ENCODE results near the gene SOX6. TPM values are rescaled to one million over a fixed set of nuclear protein-coding genes. Genes with fewer than 3 reads are reported as not detected.

The SOX6 gene
- polyA plus RNA-seq, 1 of the 3 experiments (the other 2 are of a cell fraction), result 0.03 TPM

DNA sequence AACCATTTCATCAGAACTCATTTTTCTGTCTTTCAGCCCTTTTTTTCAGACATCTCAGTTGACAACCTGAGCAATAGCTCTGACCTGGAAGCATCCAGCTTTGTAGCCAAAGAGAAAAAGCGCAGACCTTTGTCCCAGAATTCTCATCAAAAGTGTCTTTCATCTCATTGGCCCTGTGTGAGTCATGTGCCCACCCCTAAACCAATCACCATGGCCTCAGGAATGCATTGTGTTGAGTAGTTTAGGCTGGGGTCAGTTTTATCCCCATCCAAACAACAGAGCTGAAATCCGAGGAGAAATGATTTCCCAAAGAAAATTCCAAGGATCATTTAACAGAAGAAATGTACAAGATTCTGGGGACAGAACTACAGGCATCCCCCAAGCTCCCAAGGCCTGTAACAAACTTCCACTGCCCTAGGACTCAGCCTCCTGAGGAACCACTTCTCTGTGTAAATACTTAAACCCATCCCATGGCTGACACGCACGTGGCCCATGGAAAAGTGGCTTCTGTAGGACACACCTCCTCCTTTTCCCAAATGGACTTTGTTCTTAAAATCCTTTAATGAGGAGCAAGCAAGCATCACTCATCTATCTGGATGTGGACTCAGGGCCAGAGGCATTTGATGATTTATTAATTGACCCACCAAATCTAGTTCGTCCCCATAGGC, 429.0 kb downstream of the SOX6 start:
- Histone ChIP-seq H3K27ac (ENCODE audit: low read depth in 2 of 2, low read length in 1 of 2) (no peak overlapping the region), H3F3A (replicated peaks; ENCODE audit: insufficient read depth) (no peaks in the 10 kb centered on the region), H3K4me3 (ENCODE audit: low read depth in 2 of 2, low read length in 1 of 2) (no peak overlapping the region), H3K4me2 (no peak overlapping the region), H3K79me2 (ENCODE audit: insufficient read depth) (no peaks in the 10 kb centered on the region), H3K27me3 (ENCODE audit: insufficient read depth) (no peaks in the 10 kb centered on the region), H4K20me1 (ENCODE audit: insufficient read depth) (no peaks in the 10 kb centered on the region), H3K36me3 (replicated peaks in 1 of 2; ENCODE audit: control insufficient read depth in 1 of 2, insufficient read depth in 2 of 2, low read length in 1 of 2) (no peaks in the 10 kb centered on the region), H2AFZ (ENCODE audit: low read depth) (no peak overlapping the region), H3K9me3 (no peaks in the 10 kb centered on the region), H3K9me2 (no peaks in the 10 kb centered on the region), H3K4me1 (ENCODE audit: control insufficient read depth in 1 of 2, insufficient read depth in 2 of 2, low read depth in 1 of 2, low read length in 1 of 2) (no peaks in the 10 kb centered on the region; a peak in 1 of 4 replicates), H3K9ac (no peak overlapping the region)
- WGBS (ENCODE audit: low lambda C conversion rate), result 35% methylated on average over 5 of the region's 5 CpGs
- POLR2A ChIA-PET, result no interaction called here
- CTCF ChIA-PET, result interaction anchor here (0.9 to 1.3 kb wide), 2 partner anchors 8 to 101 kb away, joined by 3 read pairs; no protein-coding TSS in a partner anchor
- DNase-seq, result no peak
- TF ChIP-seq POLR2AphosphoS5 (IDR thresholded peaks at IDR 0.05; ENCODE audit: low read depth, low read length) (no peak), MEF2A (IDR thresholded peaks at IDR 0.05; ENCODE audit: borderline replicate concordance, low read depth) (no peak), MXI1 (IDR thresholded peaks at IDR 0.05; ENCODE audit: low read depth, low read length) (no peak), ELF1 (IDR thresholded peaks at IDR 0.05) (no peak), TCF12 (IDR thresholded peaks at IDR 0.05) (no peak), EP300 (IDR thresholded peaks at IDR 0.05; ENCODE audit: borderline replicate concordance in 1 of 2, low read depth in 1 of 2, low read length in 1 of 2) (no peak)
- TF ChIP-seq, protein P1, sequence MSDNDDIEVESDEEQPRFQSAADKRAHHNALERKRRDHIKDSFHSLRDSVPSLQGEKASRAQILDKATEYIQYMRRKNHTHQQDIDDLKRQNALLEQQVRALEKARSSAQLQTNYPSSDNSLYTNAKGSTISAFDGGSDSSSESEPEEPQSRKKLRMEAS (IDR thresholded peaks at IDR 0.05; ENCODE audit: low read depth), result no peak

DNA sequence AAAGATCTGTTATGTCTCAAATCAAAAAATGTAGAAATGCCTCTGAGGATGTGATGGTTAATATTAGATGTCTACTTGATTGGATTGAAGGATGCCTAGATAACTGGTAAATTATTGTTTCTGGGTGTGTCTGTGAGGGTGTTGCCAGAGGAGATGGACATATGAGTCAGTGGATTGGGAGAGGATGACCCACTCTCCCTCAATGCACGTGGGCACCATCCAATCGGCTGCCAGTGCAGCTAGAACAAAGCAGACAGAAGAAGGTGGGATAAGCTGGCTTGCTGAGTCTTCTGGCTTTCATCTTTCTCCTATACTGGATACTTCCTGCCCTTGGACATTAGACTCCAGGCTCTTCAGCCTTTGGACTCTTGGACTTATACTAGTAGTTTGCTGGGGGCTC, 430.3 kb downstream of the SOX6 start:
- ChIA-PET CTCF (interaction anchor here (1.4 kb wide), 1 partner anchor 153 kb away, joined by 4 read pairs; no protein-coding TSS in a partner anchor), POLR2A (no interaction called here)
- DNase-seq, result no peak
- TF ChIP-seq, protein P1 (IDR thresholded peaks at IDR 0.05; ENCODE audit: low read depth), result no peak
- TF ChIP-seq TEAD4 (IDR thresholded peaks at IDR 0.05; ENCODE audit: borderline replicate concordance, insufficient read depth) (no peak), CHD2 (IDR thresholded peaks at IDR 0.05; ENCODE audit: low read length, partially characterized antibody) (no peak), MEF2A (IDR thresholded peaks at IDR 0.05; ENCODE audit: borderline replicate concordance, low read depth) (no peak), RFX5 (IDR thresholded peaks at IDR 0.05; ENCODE audit: low read length) (no peak), EP300 (IDR thresholded peaks at IDR 0.05; ENCODE audit: borderline replicate concordance in 1 of 2, low read depth in 1 of 2, low read length in 1 of 2) (no peak), NFIC (IDR thresholded peaks at IDR 0.05; ENCODE audit: borderline replicate concordance) (no peak), SIN3A (IDR thresholded peaks at IDR 0.05; ENCODE audit: borderline replicate concordance, low read depth, low read length) (no peak), RAD21 (IDR thresholded peaks at IDR 0.05; ENCODE audit: low read length) (no peak), POLR2AphosphoS5 (IDR thresholded peaks at IDR 0.05; ENCODE audit: low read depth, low read length) (no peak), TCF12 (IDR thresholded peaks at IDR 0.05) (no peak)
- TF ChIP-seq, protein P2, sequence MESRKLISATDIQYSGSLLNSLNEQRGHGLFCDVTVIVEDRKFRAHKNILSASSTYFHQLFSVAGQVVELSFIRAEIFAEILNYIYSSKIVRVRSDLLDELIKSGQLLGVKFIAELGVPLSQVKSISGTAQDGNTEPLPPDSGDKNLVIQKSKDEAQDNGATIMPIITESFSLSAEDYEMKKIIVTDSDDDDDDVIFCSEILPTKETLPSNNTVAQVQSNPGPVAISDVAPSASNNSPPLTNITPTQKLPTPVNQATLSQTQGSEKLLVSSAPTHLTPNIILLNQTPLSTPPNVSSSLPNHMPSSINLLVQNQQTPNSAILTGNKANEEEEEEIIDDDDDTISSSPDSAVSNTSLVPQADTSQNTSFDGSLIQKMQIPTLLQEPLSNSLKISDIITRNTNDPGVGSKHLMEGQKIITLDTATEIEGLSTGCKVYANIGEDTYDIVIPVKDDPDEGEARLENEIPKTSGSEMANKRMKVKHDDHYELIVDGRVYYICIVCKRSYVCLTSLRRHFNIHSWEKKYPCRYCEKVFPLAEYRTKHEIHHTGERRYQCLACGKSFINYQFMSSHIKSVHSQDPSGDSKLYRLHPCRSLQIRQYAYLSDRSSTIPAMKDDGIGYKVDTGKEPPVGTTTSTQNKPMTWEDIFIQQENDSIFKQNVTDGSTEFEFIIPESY (IDR thresholded peaks at IDR 0.05; ENCODE audit: borderline replicate concordance, low read depth), result no peak
- TF ChIP-seq, protein P3, sequence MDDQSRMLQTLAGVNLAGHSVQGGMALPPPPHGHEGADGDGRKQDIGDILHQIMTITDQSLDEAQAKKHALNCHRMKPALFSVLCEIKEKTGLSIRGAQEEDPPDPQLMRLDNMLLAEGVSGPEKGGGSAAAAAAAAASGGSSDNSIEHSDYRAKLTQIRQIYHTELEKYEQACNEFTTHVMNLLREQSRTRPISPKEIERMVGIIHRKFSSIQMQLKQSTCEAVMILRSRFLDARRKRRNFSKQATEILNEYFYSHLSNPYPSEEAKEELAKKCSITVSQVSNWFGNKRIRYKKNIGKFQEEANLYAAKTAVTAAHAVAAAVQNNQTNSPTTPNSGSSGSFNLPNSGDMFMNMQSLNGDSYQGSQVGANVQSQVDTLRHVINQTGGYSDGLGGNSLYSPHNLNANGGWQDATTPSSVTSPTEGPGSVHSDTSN (IDR thresholded peaks at IDR 0.05), result no peak
- TF ChIP-seq, protein P4, sequence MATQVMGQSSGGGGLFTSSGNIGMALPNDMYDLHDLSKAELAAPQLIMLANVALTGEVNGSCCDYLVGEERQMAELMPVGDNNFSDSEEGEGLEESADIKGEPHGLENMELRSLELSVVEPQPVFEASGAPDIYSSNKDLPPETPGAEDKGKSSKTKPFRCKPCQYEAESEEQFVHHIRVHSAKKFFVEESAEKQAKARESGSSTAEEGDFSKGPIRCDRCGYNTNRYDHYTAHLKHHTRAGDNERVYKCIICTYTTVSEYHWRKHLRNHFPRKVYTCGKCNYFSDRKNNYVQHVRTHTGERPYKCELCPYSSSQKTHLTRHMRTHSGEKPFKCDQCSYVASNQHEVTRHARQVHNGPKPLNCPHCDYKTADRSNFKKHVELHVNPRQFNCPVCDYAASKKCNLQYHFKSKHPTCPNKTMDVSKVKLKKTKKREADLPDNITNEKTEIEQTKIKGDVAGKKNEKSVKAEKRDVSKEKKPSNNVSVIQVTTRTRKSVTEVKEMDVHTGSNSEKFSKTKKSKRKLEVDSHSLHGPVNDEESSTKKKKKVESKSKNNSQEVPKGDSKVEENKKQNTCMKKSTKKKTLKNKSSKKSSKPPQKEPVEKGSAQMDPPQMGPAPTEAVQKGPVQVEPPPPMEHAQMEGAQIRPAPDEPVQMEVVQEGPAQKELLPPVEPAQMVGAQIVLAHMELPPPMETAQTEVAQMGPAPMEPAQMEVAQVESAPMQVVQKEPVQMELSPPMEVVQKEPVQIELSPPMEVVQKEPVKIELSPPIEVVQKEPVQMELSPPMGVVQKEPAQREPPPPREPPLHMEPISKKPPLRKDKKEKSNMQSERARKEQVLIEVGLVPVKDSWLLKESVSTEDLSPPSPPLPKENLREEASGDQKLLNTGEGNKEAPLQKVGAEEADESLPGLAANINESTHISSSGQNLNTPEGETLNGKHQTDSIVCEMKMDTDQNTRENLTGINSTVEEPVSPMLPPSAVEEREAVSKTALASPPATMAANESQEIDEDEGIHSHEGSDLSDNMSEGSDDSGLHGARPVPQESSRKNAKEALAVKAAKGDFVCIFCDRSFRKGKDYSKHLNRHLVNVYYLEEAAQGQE (IDR thresholded peaks at IDR 0.05; ENCODE audit: low read depth, low read length), result no peak
- TF ChIP-seq, protein P5, sequence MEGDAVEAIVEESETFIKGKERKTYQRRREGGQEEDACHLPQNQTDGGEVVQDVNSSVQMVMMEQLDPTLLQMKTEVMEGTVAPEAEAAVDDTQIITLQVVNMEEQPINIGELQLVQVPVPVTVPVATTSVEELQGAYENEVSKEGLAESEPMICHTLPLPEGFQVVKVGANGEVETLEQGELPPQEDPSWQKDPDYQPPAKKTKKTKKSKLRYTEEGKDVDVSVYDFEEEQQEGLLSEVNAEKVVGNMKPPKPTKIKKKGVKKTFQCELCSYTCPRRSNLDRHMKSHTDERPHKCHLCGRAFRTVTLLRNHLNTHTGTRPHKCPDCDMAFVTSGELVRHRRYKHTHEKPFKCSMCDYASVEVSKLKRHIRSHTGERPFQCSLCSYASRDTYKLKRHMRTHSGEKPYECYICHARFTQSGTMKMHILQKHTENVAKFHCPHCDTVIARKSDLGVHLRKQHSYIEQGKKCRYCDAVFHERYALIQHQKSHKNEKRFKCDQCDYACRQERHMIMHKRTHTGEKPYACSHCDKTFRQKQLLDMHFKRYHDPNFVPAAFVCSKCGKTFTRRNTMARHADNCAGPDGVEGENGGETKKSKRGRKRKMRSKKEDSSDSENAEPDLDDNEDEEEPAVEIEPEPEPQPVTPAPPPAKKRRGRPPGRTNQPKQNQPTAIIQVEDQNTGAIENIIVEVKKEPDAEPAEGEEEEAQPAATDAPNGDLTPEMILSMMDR (IDR thresholded peaks at IDR 0.05), result no peak

More for the DNA sequence above, 430.3 kb downstream of the SOX6 start:
- Histone ChIP-seq H3K79me2 (ENCODE audit: insufficient read depth) (no peaks in the 10 kb centered on the region), H3K9me3 (no peaks in the 10 kb centered on the region), H3F3A (replicated peaks; ENCODE audit: insufficient read depth) (no peaks in the 10 kb centered on the region), H3K9me2 (no peaks in the 10 kb centered on the region), H3K4me1 (ENCODE audit: control insufficient read depth in 1 of 2, insufficient read depth in 2 of 2, low read depth in 1 of 2, low read length in 1 of 2) (peaks cover 0 to under 1% of the 10 kb centered on the region in 2 experiments; a peak in 1 of 4 replicates), H3K4me2 (no peak overlapping the region), H3K4me3 (ENCODE audit: low read depth in 2 of 2, low read length in 1 of 2) (no peak overlapping the region), H2AFZ (ENCODE audit: low read depth) (no peak overlapping the region), H4K20me1 (ENCODE audit: insufficient read depth) (no peaks in the 10 kb centered on the region), H3K27ac (ENCODE audit: low read depth in 2 of 2, low read length in 1 of 2) (no peak overlapping the region), H3K9ac (no peak overlapping the region), H3K36me3 (replicated peaks in 1 of 2; ENCODE audit: control insufficient read depth in 1 of 2, insufficient read depth in 2 of 2, low read length in 1 of 2) (no peaks in the 10 kb centered on the region), H3K27me3 (ENCODE audit: insufficient read depth) (no peaks in the 10 kb centered on the region)
- WGBS (ENCODE audit: low lambda C conversion rate), result 10% methylated on average over 2 of the region's 2 CpGs

All from SK-N-SH (cell line).